MCF 10A (cell line): ENCODE results near the gene FOXP1. TPM values are rescaled to one million over a fixed set of nuclear protein-coding genes. Genes with fewer than 3 reads are reported as not detected.

Experiments used
- BruUV-seq: library from RNA; stranded (reverse); fragments of 400-500 nt; replicated peaks from 2 replicates; lab custom pipeline; 2021; lab: Mats Ljungman, UMichigan
- CTCF ChIA-PET: fragments of 300-600 bp; sonication (Branson Sonifier 250); formaldehyde crosslinking; extraction: SDS; loops from one replicate; lab custom pipeline; 2021; ENCODE audit warnings: antibody characterized with exemption, inconsistent platforms; lab: Yijun Ruan, JAX
- POLR2A ChIA-PET: fragments of 300-600, 350-650 bp; sonication (Branson Sonifier 250); formaldehyde crosslinking; extraction: SDS; loops from one replicate; lab custom pipeline; 2020; ENCODE audit warnings: antibody characterized with exemption, inconsistent platforms; lab: Yijun Ruan, JAX
- DNase-seq: peaks from one replicate; pipeline ENCODE4 v3.0.0-alpha.2; 2018; ENCODE audit not compliant: unreplicated experiment
- H3K27ac Mint-ChIP-seq: one replicate; pipeline ENCODE4 v1.8.0; 2022; ENCODE audit warnings: mild to moderate bottlenecking, low read depth, mixed read lengths; ENCODE audit not compliant: unreplicated experiment
- H3K27me3 Mint-ChIP-seq: one replicate; pipeline ENCODE4 v1.8.0; 2022; ENCODE audit warnings: mixed read lengths; ENCODE audit not compliant: insufficient read depth, unreplicated experiment
- H3K36me3 Mint-ChIP-seq: one replicate; pipeline ENCODE4 v1.8.0; 2022; ENCODE audit warnings: mild to moderate bottlenecking, moderate library complexity, mixed read lengths; ENCODE audit not compliant: insufficient read depth, unreplicated experiment
- H3K4me1 Mint-ChIP-seq: one replicate; pipeline ENCODE4 v1.8.0; 2022; ENCODE audit warnings: mixed read lengths; ENCODE audit not compliant: insufficient read depth, unreplicated experiment
- H3K4me3 Mint-ChIP-seq: one replicate; pipeline ENCODE4 v1.8.0; 2022; ENCODE audit warnings: mild to moderate bottlenecking, moderate library complexity, mixed read lengths; ENCODE audit not compliant: unreplicated experiment
- H3K9me3 Mint-ChIP-seq: one replicate; pipeline ENCODE4 v1.8.0; 2022; ENCODE audit warnings: mixed read lengths; ENCODE audit not compliant: unreplicated experiment
- intact Hi-C: fragments of 100-400 bp; cut with micrococcal nuclease; formaldehyde crosslinking; loops from 2 replicates; pipeline ENCODE4 v1.14.1; 2022
- total RNA-seq: library from RNA; stranded (reverse); gene quantifications from 2 replicates; pipeline ENCODE4 v1.2.3, GENCODE V29; 2022
- TF ChIP-seq, protein P1 (sequence below): fragments of 200-600 bp; IDR thresholded peaks from one replicate; pipeline ENCODE4 v1.8.0; 2022; ENCODE audit warnings: antibody characterized with exemption, mild to moderate bottlenecking; ENCODE audit not compliant: unreplicated experiment

Gene FOXP1
- total RNA-seq, 1 experiment from 2014 or later, result 49.0 TPM

DNA sequence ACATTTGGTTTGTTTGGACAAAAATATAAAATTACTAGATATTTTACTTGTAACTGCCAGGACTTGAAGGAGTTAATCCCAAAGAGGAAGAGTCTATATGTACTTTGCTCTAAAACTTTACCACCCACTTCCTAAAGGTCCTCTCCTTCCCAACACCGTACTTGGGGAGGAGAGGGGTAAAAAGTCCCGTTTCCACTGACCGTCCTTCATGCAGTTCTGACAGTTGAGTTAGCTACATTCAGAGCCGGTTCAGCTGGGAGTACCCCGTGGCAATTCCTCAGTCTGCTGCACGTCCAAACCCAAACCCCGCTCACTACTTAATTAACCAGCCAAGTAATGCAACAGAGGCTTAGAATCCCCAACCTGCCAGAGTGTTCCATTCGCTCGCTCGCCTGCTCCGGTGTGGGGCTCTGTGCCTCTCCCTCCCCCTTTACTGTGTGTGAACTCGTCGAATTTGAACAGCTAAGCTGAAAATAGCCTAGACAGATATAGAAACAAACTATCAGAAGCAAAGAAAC, 519.7 kb downstream of the FOXP1 start:
- intact Hi-C loops, result loop anchor here (2.0 to 10.0 kb wide), 6 partner anchors 238 to 618 kb away; no protein-coding TSS in a partner anchor
- Mint-ChIP-seq H3K4me1 (peaks cover 42% of the 10 kb centered on the region), H3K4me3 (no peak overlapping the region), H3K27me3 (no peaks in the 10 kb centered on the region), H3K9me3 (no peaks in the 10 kb centered on the region), H3K27ac (no peak overlapping the region), H3K36me3 (peaks cover 5% of the 10 kb centered on the region)
- ChIA-PET POLR2A (interaction anchor here (0.6 to 11.8 kb wide), 17 partner anchors 8 to 617 kb away, joined by 3 to 219 read pairs (median 4); partner anchors contain the start of gene FOXP1), CTCF (interaction anchor here (0.7 to 3.5 kb wide), 11 partner anchors 10 to 523 kb away, joined by 3 to 16 read pairs (median 4); partner anchors contain the start of gene FOXP1)
- peak; percentile 68 for DNase-seq
- TF ChIP-seq, protein P1, sequence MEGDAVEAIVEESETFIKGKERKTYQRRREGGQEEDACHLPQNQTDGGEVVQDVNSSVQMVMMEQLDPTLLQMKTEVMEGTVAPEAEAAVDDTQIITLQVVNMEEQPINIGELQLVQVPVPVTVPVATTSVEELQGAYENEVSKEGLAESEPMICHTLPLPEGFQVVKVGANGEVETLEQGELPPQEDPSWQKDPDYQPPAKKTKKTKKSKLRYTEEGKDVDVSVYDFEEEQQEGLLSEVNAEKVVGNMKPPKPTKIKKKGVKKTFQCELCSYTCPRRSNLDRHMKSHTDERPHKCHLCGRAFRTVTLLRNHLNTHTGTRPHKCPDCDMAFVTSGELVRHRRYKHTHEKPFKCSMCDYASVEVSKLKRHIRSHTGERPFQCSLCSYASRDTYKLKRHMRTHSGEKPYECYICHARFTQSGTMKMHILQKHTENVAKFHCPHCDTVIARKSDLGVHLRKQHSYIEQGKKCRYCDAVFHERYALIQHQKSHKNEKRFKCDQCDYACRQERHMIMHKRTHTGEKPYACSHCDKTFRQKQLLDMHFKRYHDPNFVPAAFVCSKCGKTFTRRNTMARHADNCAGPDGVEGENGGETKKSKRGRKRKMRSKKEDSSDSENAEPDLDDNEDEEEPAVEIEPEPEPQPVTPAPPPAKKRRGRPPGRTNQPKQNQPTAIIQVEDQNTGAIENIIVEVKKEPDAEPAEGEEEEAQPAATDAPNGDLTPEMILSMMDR, result no peak
- BruUV-seq, result TSS peak; percentile 98

- intact Hi-C loops, result loop anchor here (2.0 to 10.0 kb wide), 5 partner anchors 239 to 619 kb away; no protein-coding TSS in a partner anchor
- H3K4me1 Mint-ChIP-seq, result peaks cover 46% of the 10 kb centered on the region
- no TSS peak for BruUV-seq
- peaks cover 5% of the 10 kb centered on the region for H3K36me3 Mint-ChIP-seq
- no peak overlapping the region for H3K27ac Mint-ChIP-seq
- TF ChIP-seq, protein P1, result no peak
- POLR2A ChIA-PET, result interaction anchor here (0.7 to 11.8 kb wide), 21 partner anchors 8 to 1042 kb away, joined by 3 to 219 read pairs (median 5); partner anchors contain the start of gene FOXP1
- no peak for DNase-seq
- H3K4me3 Mint-ChIP-seq, result no peak overlapping the region
- H3K27me3 Mint-ChIP-seq, result no peaks in the 10 kb centered on the region
- no peaks in the 10 kb centered on the region for H3K9me3 Mint-ChIP-seq
- CTCF ChIA-PET, result interaction anchor here (0.6 to 3.5 kb wide), 13 partner anchors 10 to 868 kb away, joined by 3 to 16 read pairs (median 4); partner anchors contain the start of gene FOXP1
Measured at GRCh38 chr3:71062952-71063772, 520.4 kb downstream of the FOXP1 start.

DNA sequence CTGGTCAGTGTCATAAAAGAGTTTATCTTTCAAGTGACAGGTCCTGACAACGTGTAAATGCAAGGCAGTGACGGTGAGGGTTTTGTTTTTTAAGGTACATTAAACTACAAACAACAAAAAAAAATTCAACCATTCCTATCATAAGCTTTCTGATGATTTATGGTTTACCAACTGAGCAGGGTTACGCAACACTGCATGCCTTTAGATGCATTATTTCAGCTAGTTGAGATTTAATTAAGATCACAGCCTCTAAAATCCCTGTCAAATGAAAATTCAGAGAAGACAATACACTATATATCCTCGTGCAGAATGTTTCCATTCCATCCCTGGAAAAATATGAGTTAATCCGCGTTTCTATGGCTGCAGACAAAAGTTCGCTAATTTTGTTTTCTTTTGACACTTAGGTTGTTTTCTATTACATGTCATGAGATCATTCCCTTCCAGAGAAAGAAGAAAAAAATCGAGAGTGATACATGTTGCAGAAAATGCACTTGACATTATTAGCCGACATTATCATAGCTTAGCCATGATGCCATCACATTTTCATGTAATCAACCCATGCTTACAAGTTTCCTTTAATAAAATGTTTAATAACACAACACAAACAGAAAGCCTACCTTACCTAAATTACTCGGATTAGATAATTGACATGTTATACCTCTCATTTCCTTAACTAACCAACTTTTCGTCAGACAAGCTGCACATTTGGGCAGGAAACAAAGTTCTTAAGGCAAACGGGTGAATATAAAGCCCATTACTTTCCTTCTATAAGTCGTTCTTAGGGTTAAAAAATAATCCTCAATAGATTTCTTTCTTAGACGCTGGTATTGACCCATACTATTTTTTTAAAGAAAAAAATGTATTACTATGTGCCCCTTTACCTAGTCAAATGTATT, 521.2 kb downstream of the FOXP1 start:
- no peak overlapping the region for H3K4me3 Mint-ChIP-seq
- TF ChIP-seq, protein P1, result no peak
- H3K9me3 Mint-ChIP-seq, result no peaks in the 10 kb centered on the region
- ChIA-PET POLR2A (interaction anchor here (0.7 to 11.8 kb wide), 18 partner anchors 7 to 1043 kb away, joined by 3 to 219 read pairs (median 6); partner anchors contain the start of gene FOXP1), CTCF (interaction anchor here (0.5 to 3.5 kb wide), 10 partner anchors 10 to 628 kb away, joined by 3 to 16 read pairs (median 3); partner anchors contain the start of gene FOXP1)
- BruUV-seq, result no TSS peak
- H3K4me1 Mint-ChIP-seq, result peaks cover 53% of the 10 kb centered on the region
- H3K27me3 Mint-ChIP-seq, result no peaks in the 10 kb centered on the region
- intact Hi-C loops, result loop anchor here (2.0 to 10.0 kb wide), 5 partner anchors 240 to 620 kb away; no protein-coding TSS in a partner anchor
- DNase-seq, result peak; percentile 59
- peaks cover 5% of the 10 kb centered on the region for H3K36me3 Mint-ChIP-seq
- H3K27ac Mint-ChIP-seq, result no peak overlapping the region
